Parathyroid adenoma (tissue), 2 donors: ENCODE measurements around the gene ZMYND11.

Experiments
- H2AFZ ChIP-seq: fragments of 300-600 bp; sonication (generic); one replicate; pipeline ENCODE4 v1.7.0; 2017; ENCODE audit warnings: antibody characterized with exemption, mild to moderate bottlenecking
- H3K27ac ChIP-seq: fragments of 300-600 bp; sonication (generic); one replicate; pipeline ENCODE4 v1.7.0; 2017
- H3K27me3 ChIP-seq: fragments of 300-600 bp; sonication (generic); one replicate; pipeline ENCODE4 v1.7.0; 2017; ENCODE audit warnings: low read length; ENCODE audit not compliant: control insufficient read depth, insufficient read depth
- H3K36me3 ChIP-seq: fragments of 300-600 bp; sonication (generic); one replicate; pipeline ENCODE4 v1.7.0; 2017; ENCODE audit warnings: low read length; ENCODE audit not compliant: control insufficient read depth, insufficient read depth
- H3K4me1 ChIP-seq: fragments of 300-600 bp; sonication (generic); one replicate; pipeline ENCODE4 v1.7.0; 2017; ENCODE audit warnings: control low read depth
- H3K4me2 ChIP-seq: fragments of 300-600 bp; sonication (generic); one replicate; pipeline ENCODE4 v1.7.0; 2017; ENCODE audit warnings: low read length
- H3K4me3 ChIP-seq: fragments of 300-600 bp; sonication (generic); one replicate; pipeline ENCODE4 v1.7.0; 2017; ENCODE audit warnings: low read depth, low read length
- H3K79me2 ChIP-seq: fragments of 300-600 bp; sonication (generic); one replicate; pipeline ENCODE4 v1.7.0; 2017; ENCODE audit warnings: control low read depth
- H3K9ac ChIP-seq: fragments of 300-600 bp; sonication (generic); one replicate; pipeline ENCODE4 v1.7.0; 2017; ENCODE audit warnings: mild to moderate bottlenecking
- H3K9me3 ChIP-seq: fragments of 300-600 bp; sonication (generic); one replicate; pipeline ENCODE4 v1.7.0; 2017; ENCODE audit warnings: low read length; ENCODE audit not compliant: control insufficient read depth
- TF ChIP-seq, protein P1 (sequence below): fragments of 300-600 bp; sonication (generic); IDR thresholded peaks from one replicate; pipeline ENCODE4 v1.7.0; 2017; ENCODE audit warnings: antibody characterized with exemption, mild to moderate bottlenecking
- donor health status: primary hyperparathyroidism.

ZMYND11 gene

DNA sequence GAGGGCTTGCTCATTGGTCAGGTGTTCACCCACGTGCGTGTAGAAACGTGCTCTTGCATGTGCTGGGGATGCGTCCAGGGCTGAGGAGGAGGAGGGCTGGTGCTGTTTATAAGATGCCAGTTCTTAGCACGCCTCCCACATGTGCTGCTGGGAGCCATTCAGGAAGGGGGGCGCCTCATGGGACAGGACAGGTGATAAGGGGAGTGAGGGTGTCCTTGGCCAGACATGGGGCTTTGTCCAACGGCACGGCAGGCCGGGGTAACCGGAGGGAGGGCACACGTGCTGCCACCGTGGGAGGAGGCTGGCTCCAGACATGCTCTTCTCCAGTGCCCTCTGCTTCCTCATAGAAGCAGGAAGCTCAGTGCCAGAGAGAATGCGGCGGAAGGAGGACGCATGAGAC lies 150.0 kb downstream of the ZMYND11 start:
- Histone ChIP-seq H3K36me3 (no peaks in the 10 kb centered on the region), H3K4me1 (no peaks in the 10 kb centered on the region), H2AFZ (no peak overlapping the region), H3K4me2 (no peak overlapping the region), H3K27ac (no peak overlapping the region), H3K79me2 (no peaks in the 10 kb centered on the region), H3K4me3 (no peak overlapping the region), H3K9ac (no peak overlapping the region), H3K27me3 (no peaks in the 10 kb centered on the region), H3K9me3 (no peaks in the 10 kb centered on the region)
- TF ChIP-seq, protein P1, sequence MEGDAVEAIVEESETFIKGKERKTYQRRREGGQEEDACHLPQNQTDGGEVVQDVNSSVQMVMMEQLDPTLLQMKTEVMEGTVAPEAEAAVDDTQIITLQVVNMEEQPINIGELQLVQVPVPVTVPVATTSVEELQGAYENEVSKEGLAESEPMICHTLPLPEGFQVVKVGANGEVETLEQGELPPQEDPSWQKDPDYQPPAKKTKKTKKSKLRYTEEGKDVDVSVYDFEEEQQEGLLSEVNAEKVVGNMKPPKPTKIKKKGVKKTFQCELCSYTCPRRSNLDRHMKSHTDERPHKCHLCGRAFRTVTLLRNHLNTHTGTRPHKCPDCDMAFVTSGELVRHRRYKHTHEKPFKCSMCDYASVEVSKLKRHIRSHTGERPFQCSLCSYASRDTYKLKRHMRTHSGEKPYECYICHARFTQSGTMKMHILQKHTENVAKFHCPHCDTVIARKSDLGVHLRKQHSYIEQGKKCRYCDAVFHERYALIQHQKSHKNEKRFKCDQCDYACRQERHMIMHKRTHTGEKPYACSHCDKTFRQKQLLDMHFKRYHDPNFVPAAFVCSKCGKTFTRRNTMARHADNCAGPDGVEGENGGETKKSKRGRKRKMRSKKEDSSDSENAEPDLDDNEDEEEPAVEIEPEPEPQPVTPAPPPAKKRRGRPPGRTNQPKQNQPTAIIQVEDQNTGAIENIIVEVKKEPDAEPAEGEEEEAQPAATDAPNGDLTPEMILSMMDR, result no peak

DNA sequence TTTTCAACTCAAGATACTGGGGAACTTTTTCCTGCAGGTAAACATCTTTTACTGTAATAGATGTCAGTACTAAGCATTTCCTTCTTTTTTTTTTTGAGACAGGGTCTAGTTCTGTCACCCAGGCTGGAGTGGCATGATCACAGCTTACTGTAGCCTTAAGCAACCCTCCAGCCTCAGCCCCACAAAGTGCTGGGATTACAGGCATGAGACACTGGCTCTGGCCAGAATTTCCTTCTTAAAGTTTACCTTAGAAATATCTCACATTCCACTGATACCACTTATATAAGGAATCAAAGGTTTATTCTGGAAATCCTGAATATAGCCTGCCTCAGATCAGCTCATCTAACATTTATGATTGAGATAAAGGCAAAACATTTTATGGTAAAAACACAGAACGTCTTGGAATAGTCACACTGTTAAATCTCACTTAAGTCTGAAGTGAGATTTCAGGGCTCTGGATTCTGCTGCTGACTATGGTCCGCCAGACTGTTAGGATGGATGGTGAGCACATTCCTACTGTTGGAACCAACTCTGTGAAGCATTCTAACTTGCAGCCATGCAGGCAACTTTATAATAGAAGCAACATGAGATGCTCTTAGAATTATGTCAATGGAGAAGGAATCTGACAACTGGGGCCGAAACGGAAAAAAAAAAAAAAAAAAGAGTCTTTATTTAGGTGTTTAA lies 151.9 kb downstream of the ZMYND11 start:
- no peaks in the 10 kb centered on the region for H3K4me1 ChIP-seq
- no peaks in the 10 kb centered on the region for H3K9me3 ChIP-seq
- no peaks in the 10 kb centered on the region for H3K79me2 ChIP-seq
- no peak overlapping the region for H3K4me3 ChIP-seq
- no peaks in the 10 kb centered on the region for H3K27me3 ChIP-seq
- H3K27ac ChIP-seq, result no peak overlapping the region
- H3K9ac ChIP-seq, result no peak overlapping the region
- no peak overlapping the region for H2AFZ ChIP-seq
- no peaks in the 10 kb centered on the region for H3K36me3 ChIP-seq
- TF ChIP-seq, protein P1, result no peak
- H3K4me2 ChIP-seq, result no peak overlapping the region

DNA sequence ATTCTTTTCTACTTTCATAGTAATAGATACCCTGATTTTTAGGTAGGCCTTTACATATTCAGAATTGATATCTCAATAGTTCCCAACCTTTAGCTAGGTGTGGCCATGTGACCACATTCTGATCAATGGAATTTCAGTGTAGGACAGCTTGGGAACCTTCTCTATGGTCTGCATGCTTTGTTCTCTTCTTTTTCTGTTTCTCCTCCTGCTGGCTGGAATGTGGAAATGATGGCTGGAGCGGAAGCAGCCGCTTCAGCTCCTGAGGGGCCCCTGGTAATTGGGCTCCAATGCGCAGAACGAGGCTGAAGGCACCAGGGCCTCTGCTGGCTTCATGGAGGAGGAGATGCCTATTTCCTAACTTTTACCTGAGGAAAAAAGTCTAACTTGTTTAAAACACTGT lies 152.6 kb downstream of the ZMYND11 start:
- Histone ChIP-seq H3K27me3 (no peaks in the 10 kb centered on the region), H3K4me3 (no peak overlapping the region), H3K9me3 (no peaks in the 10 kb centered on the region), H3K9ac (no peak overlapping the region), H2AFZ (no peak overlapping the region), H3K79me2 (no peaks in the 10 kb centered on the region), H3K4me1 (no peaks in the 10 kb centered on the region), H3K27ac (no peak overlapping the region), H3K36me3 (no peaks in the 10 kb centered on the region), H3K4me2 (no peak overlapping the region)
- TF ChIP-seq, protein P1, result no peak

DNA sequence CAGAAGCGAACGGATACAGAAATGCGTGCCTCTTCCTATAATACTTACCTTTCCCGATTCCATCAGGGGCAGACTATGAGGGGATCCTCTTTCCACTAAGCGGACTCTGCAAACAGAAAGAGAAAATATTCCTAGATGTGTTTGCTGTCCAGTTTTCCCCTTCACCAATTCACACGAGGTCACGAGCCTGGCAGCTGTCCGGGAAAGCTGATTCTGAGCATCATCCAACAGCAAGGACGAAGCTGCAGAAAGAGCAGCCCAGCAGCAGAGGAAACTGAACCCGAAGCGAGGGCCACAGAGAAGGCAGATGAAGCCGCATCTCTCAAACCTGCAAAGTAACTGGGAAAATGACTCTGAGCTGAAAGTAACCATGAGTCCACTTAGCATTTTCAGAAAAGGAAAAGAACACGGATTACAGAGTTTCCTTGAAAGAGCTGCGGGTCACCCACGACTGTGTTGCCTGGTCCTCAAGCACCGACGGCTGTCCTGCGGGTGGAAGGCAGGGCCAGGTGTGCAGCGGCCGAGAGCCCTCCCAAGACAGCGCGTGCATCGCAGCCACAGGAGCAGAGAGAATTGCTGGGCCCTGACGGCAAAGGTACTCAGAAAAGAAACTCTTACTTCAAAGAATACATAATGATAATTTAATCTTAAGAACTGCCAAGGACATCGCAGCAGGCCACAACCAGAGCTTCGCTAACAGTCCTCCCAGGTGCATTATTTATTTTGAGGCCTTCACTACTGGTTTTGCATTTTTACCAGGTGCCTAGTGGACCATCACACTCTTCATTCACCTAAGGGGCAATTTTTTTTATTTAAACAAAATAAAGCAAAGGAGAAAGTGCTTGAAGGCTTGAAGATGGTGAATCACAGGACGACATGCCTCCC lies 153.3 kb downstream of the ZMYND11 start:
- Histone ChIP-seq H3K36me3 (no peaks in the 10 kb centered on the region), H3K27me3 (no peaks in the 10 kb centered on the region), H3K4me1 (no peaks in the 10 kb centered on the region), H3K79me2 (peaks cover 2% of the 10 kb centered on the region), H3K9ac (no peak overlapping the region), H3K4me3 (no peak overlapping the region), H3K27ac (no peak overlapping the region), H2AFZ (no peak overlapping the region), H3K9me3 (no peaks in the 10 kb centered on the region), H3K4me2 (no peak overlapping the region)
- TF ChIP-seq, protein P1, result no peak
